ENCODE measurements around the gene SLBP.

The SLBP gene

DNA sequence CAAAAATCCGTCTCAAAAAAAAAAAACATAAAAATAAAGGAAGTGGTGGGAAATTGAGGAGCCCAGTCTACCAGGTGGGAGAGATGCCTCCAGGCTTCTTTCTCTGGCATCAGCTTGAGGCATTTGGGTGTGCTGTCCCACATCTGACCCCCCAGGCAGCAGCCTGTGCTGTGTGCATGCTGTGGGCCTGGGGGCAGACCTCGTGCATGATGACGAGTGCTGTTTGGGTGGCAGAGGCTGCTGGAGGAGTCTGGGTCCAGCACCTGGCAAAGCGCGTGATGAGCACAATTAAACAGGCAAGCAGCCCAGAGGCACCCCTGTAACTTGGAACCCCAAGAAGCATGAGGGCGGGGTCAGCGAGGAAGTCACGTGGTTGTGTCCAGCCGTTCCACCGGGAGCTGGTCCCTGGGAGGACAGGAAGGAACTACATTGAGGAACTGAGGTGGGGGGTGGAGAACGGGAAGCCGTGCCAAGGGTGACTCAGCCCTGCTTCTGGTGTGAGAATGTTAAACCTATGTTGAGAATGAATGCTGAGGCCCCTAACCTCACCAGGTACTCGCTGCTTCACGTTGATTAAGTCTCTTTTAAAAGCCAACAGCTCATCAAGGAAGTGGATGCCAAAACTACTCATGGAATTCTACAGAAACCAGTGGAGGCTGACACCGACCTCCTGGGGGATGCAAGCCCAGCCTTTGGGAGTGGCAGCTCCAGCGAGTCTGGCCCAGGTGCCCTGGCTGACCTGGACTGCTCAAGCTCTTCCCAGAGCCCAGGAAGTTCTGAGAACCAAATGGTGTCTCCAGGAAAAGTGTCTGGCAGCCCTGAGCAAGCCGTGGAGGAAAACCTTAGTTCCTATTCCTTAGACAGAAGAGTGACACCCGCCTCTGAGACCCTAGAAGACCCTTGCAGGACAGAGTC, 15.3 kb upstream of the SLBP start:
- CTCF ChIA-PET, result interaction anchor here (1.0 to 9.4 kb wide), 4 partner anchors 18 to 36 kb away, joined by 3 to 96 read pairs (median 4); no protein-coding TSS in a partner anchor
- H3K9me3 Mint-ChIP-seq, result no peaks in the 10 kb centered on the region
- H3K4me3 Mint-ChIP-seq, result no peak overlapping the region
- H3K4me1 Mint-ChIP-seq, result peaks cover 61% of the 10 kb centered on the region
- no peaks in the 10 kb centered on the region for H3K27me3 Mint-ChIP-seq
- DNase-seq, result no peak
- no peak overlapping the region for H3K27ac Mint-ChIP-seq
- H3K36me3 Mint-ChIP-seq, result peaks cover 75% of the 10 kb centered on the region

- Mint-ChIP-seq H3K27ac (peak overlapping the region; percentile 76), H3K9me3 (no peaks in the 10 kb centered on the region), H3K4me1 (peaks cover 65% of the 10 kb centered on the region), H3K4me3 (peak overlapping the region; percentile 8), H3K27me3 (no peaks in the 10 kb centered on the region), H3K36me3 (peaks cover 75% of the 10 kb centered on the region)
- CTCF ChIA-PET, result interaction anchor here (0.8 to 9.4 kb wide), 7 partner anchors 14 to 35 kb away, joined by 3 to 96 read pairs (median 3); partner anchors contain the start of gene SLBP
- DNase-seq, result peak; percentile 94
Measured at GRCh38 chr4:1726146-1726934, 14.2 kb upstream of the SLBP start.

DNA sequence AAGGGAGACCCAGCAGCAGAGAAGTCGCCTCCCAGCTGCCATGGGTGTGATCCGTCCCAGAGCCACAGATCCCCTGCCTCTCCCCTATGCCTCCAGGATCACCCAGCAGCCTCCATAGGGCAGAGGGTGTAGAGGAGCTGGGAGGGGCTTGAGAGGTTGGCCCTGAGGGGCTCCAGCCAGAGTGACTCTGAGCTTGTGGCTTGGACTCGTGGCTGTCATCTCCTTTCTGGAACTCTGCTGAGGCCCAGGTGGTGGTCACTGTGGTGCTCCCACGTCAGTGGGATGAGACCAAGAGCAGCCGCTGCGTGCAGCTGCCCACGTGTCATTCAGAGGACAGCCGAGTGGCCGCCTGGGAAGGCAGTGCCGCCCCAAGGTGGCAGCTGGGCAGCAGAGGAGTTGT, 13.4 kb upstream of the SLBP start:
- H3K4me1 Mint-ChIP-seq, result peaks cover 65% of the 10 kb centered on the region
- peaks cover 67% of the 10 kb centered on the region for H3K36me3 Mint-ChIP-seq
- CTCF ChIA-PET, result interaction anchor here (0.8 to 9.4 kb wide), 4 partner anchors 13 to 34 kb away, joined by 3 to 96 read pairs (median 3); partner anchors contain the start of gene SLBP
- H3K4me3 Mint-ChIP-seq, result peak overlapping the region; percentile 31
- H3K9me3 Mint-ChIP-seq, result no peaks in the 10 kb centered on the region
- DNase-seq, result no peak
- peak overlapping the region; percentile 100 for H3K27ac Mint-ChIP-seq
- no peaks in the 10 kb centered on the region for H3K27me3 Mint-ChIP-seq

DNA sequence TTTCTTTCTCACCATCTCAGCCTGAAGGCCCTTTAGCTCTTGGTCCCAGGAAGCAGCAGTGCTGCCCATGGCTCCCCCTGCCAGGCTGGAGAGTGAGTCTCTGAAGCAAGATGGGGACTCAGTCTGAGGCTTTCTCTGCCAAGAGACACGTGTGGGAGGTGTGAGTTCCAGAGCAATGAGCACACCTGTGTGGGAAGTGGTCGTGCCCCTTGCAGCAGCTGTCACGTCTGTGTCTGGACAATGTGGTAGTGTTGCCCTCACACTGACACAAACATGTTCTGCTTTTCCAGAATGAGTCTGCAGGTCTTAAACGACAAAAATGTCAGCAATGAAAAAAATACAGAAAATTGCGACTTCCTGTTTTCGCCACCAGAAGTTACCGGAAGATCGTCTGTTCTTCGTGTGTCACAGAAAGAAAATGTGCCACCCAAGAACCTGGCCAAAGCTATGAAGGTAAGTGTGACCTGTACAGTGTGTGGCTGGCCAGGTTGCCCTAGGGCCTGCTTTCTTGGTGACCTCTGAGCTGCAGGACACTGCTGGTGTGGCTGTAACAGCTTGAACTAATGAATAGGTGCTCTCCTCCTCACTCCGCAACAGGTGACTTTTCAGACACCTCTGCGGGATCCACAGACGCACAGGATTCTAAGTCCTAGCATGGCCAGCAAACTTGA, 11.1 kb upstream of the SLBP start:
- DNase-seq, result peak; percentile 55
- Mint-ChIP-seq H3K27ac (peak overlapping the region; percentile 100), H3K36me3 (peaks cover 55% of the 10 kb centered on the region), H3K4me3 (peak overlapping the region; percentile 91), H3K9me3 (no peaks in the 10 kb centered on the region), H3K27me3 (no peaks in the 10 kb centered on the region), H3K4me1 (peaks cover 70% of the 10 kb centered on the region)
- CTCF ChIA-PET, result interaction anchor here (0.8 to 9.4 kb wide), 2 partner anchors 28 to 176 kb away, joined by 4 to 96 read pairs; no protein-coding TSS in a partner anchor

DNA sequence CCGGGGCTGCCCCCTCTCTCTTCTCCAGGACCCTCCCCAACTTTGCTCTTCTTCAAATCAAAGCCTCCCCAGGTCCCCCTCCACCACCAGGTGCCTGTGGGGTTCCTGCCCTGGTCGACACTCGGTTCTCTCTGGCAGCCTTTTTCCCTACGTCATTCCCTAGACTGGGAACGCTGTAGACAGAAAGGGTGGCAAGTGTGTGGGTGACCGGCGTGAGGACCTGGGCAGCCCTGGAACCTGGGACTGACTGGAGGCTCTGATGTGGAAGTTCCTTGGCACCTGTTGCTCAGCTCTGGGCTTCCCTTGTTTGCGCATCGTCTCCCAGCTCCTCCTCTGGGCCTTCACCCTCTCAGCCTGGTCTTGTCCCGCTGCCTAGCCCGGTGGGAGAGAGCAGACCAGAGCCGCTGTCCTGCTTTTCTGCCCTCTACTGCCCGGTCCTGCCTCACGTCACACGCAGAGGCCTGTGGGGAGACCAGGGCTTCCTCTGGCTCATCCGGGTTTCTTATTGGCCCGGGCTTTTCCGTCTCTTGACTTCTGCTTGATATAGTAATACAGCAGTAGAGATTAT, 10.5 kb upstream of the SLBP start:
- H3K9me3 Mint-ChIP-seq, result no peaks in the 10 kb centered on the region
- H3K4me1 Mint-ChIP-seq, result peaks cover 67% of the 10 kb centered on the region
- H3K27ac Mint-ChIP-seq, result peak overlapping the region; percentile 100
- peaks cover 51% of the 10 kb centered on the region for H3K36me3 Mint-ChIP-seq
- H3K4me3 Mint-ChIP-seq, result peak overlapping the region; percentile 91
- no peaks in the 10 kb centered on the region for H3K27me3 Mint-ChIP-seq
- peak; percentile 48 for DNase-seq
- CTCF ChIA-PET, result interaction anchor here (0.8 to 9.4 kb wide), 2 partner anchors 28 to 177 kb away, joined by 4 to 96 read pairs; no protein-coding TSS in a partner anchor

DNA sequence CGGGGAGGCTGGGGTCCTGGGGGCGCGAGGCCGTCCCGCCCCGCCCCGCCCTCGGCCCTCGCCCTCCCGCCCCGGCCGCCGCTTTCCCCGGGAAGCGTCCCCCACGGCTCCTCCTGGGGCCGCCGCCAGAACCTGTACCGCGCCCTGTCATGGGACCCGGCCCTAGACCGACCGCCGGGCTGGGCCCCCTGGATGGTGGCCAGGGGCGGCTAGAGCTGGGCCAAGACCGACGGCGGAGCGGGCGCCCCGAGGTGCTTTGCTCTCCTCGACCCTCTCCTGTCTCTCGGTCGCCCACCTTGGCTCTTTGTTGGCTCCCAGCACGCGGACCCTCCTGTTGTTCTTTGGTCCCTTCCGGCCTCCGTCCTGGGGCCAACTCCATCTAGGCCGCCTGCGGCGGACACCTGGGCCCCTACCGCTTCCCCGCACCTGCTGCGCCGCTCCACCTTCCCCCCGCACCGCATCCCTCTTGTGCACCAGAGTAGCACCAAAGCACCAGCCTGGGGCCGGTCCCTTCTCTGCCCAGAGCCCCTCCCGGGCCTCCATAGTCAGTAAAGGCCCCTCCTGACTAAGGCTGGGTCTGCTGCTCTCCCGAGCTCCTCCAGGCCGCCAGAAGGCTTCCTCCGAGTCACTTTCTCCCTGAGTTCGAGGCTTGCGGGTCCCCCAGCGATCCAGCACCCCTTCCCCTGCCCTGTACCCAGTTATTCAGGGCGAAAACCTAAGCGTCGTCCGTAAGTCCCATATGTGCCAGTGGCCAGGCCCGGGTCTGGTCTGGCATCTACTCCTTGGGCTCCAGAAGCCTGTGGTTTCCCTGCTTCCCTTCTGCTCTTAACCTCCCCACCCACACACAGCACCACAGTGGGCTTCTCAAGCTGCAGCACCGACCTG, 9.8 kb upstream of the SLBP start:
- Mint-ChIP-seq H3K27ac (peak overlapping the region; percentile 100), H3K36me3 (peaks cover 45% of the 10 kb centered on the region), H3K4me1 (peaks cover 60% of the 10 kb centered on the region), H3K27me3 (no peaks in the 10 kb centered on the region), H3K4me3 (peak overlapping the region; percentile 91), H3K9me3 (no peaks in the 10 kb centered on the region)
- DNase-seq, result peak; percentile 32
- CTCF ChIA-PET, result interaction anchor here (9.4 kb wide), 1 partner anchor 27 kb away, joined by 96 read pairs; no protein-coding TSS in a partner anchor

GRCh38 chr4:1721003-1721665, 9.0 kb upstream of the SLBP start, which contains the start of the genes TACC3 and TMEM129:
Gene TACC3, plus strand, starts transcription at chr4:1721521. Its CDS starts 1,901 bp downstream, at chr4:1723422.
Gene TMEM129, minus strand, starts transcription at chr4:1721323. Its CDS starts 486 bp downstream, at chr4:1720837.
- H3K27ac Mint-ChIP-seq, result peak within 1 kb of the TSS; percentile 100
- no peaks in the 10 kb centered on the region for H3K27me3 Mint-ChIP-seq
- CTCF ChIA-PET, result interaction anchor here (1.4 to 2.6 kb wide), 2 partner anchors 9 to 28 kb away, joined by 3 to 11 read pairs; partner anchors contain the start of gene SLBP
- H3K4me3 Mint-ChIP-seq, result peak within 1 kb of the TSS; percentile 91
- peaks cover 58% of the 10 kb centered on the region for H3K4me1 Mint-ChIP-seq
- peak; percentile 97 for DNase-seq
- no peaks in the 10 kb centered on the region for H3K9me3 Mint-ChIP-seq
- peaks cover 42% of the 10 kb centered on the region for H3K36me3 Mint-ChIP-seq

- H3K36me3 Mint-ChIP-seq, result peaks cover 44% of the 10 kb centered on the region
- DNase-seq, result peak; percentile 63
- H3K27ac Mint-ChIP-seq, result peak overlapping the region; percentile 93
- CTCF ChIA-PET, result interaction anchor here (1.4 to 2.6 kb wide), 2 partner anchors 8 to 27 kb away, joined by 3 to 11 read pairs; partner anchors contain the start of gene SLBP
- no peaks in the 10 kb centered on the region for H3K9me3 Mint-ChIP-seq
- peaks cover 62% of the 10 kb centered on the region for H3K4me1 Mint-ChIP-seq
- peak overlapping the region; percentile 85 for H3K4me3 Mint-ChIP-seq
- no peaks in the 10 kb centered on the region for H3K27me3 Mint-ChIP-seq
Measured at GRCh38 chr4:1720163-1720983, 8.3 kb upstream of the SLBP start.

GRCh38 chr4:1718095-1718850, 6.2 kb upstream of the SLBP start:
- H3K9me3 Mint-ChIP-seq, result no peaks in the 10 kb centered on the region
- peaks cover 61% of the 10 kb centered on the region for H3K4me1 Mint-ChIP-seq
- peak overlapping the region; percentile 48 for H3K4me3 Mint-ChIP-seq
- CTCF ChIA-PET, result no interaction called here
- peak overlapping the region; percentile 67 for H3K27ac Mint-ChIP-seq
- no peak for DNase-seq
- no peaks in the 10 kb centered on the region for H3K27me3 Mint-ChIP-seq
- peaks cover 39% of the 10 kb centered on the region for H3K36me3 Mint-ChIP-seq

- Mint-ChIP-seq H3K27ac (no peak overlapping the region), H3K4me3 (no peak overlapping the region), H3K36me3 (peaks cover 35% of the 10 kb centered on the region), H3K27me3 (no peaks in the 10 kb centered on the region), H3K9me3 (no peaks in the 10 kb centered on the region), H3K4me1 (peaks cover 53% of the 10 kb centered on the region)
- CTCF ChIA-PET, result no interaction called here
- DNase-seq, result no peak
Measured at GRCh38 chr4:1717129-1718094, 5.3 kb upstream of the SLBP start.
